CD14-positive monocyte (primary cell): ENCODE data around the gene C16orf82. TPM values are rescaled to one million over a fixed set of nuclear protein-coding genes. Genes with fewer than 3 reads are reported as not detected.

ENCODE experiments used
- DNase-seq, 3 donors: peaks; one replicate each; pipeline ENCODE4 v3.0.0-alpha.2; 2011 to 2022
- H2AFZ ChIP-seq: 2 replicates; pipeline ENCODE4 v1.6.0; 2012; ENCODE audit warnings: mild to moderate bottlenecking, low read depth, low read length, inconsistent platforms; ENCODE audit not compliant: insufficient read depth, poor library complexity, severe bottlenecking
- H3K27ac ChIP-seq, 2 donors: 1 replicate in 1 of 2; 2 replicates in 1 of 2; pipeline ENCODE4 v1.5.1; 2012 to 2013; ENCODE audit warnings: low read length in 2 of 2, control low read depth in 1 of 2, inconsistent platforms in 1 of 2, low read depth in 1 of 2, mild to moderate bottlenecking in 1 of 2
- H3K27me3 ChIP-seq, 2 donors: one replicate each; pipeline versions ENCODE4 v1.6.0 to v1.6.1; 2011 to 2013; ENCODE audit warnings: low read length in 2 of 2; ENCODE audit not compliant: control insufficient read depth in 2 of 2, insufficient read depth in 2 of 2
- H3K36me3 ChIP-seq, 2 donors: replicated peaks in 1 of 2; 1 replicate in 1 of 2; 2 replicates in 1 of 2; pipeline versions ENCODE4 v1.5.1 to v1.6.1; 2012 to 2013; ENCODE audit warnings: low read length in 2 of 2, control low read depth in 1 of 2, inconsistent platforms in 1 of 2, mild to moderate bottlenecking in 1 of 2; ENCODE audit not compliant: insufficient read depth in 2 of 2, control insufficient read depth in 1 of 2
- H3K4me1 ChIP-seq, 2 donors: 1 replicate in 1 of 2; 2 replicates in 1 of 2; pipeline versions ENCODE4 v1.5.1 to v1.6.1; 2012 to 2013; ENCODE audit warnings: low read length in 2 of 2, control low read depth in 1 of 2, inconsistent platforms in 1 of 2, mild to moderate bottlenecking in 1 of 2, moderate library complexity in 1 of 2; ENCODE audit not compliant: insufficient read depth in 2 of 2, control insufficient read depth in 1 of 2
- H3K4me2 ChIP-seq: replicated peaks from 2 replicates; pipeline ENCODE3; 2012; ENCODE audit warnings: low read length, moderate library complexity, mild to moderate bottlenecking; ENCODE audit not compliant: poor library complexity, severe bottlenecking; ENCODE audit errors: extremely low read depth
- H3K4me3 ChIP-seq, 3 experiments: fragments of 200-600 bp in 1 of 3; sonication (generic) in 1 of 3; replicated peaks in 1 of 3; 1 replicate in 2 of 3; 2 replicates in 1 of 3; pipeline ENCODE4 v1.5.1; 2011 to 2013; ENCODE audit warnings: low read length in 3 of 3, mild to moderate bottlenecking in 3 of 3, control low read depth in 2 of 3, low read depth in 2 of 3, inconsistent platforms in 1 of 3, moderate library complexity in 1 of 3
- H3K79me2 ChIP-seq: 2 replicates; pipeline ENCODE4 v1.6.0; 2012; ENCODE audit warnings: mild to moderate bottlenecking, control low read depth, inconsistent platforms, low read length, moderate library complexity; ENCODE audit not compliant: insufficient read depth
- H3K9ac ChIP-seq: 2 replicates; pipeline ENCODE4 v1.6.0; 2017; ENCODE audit warnings: low read length, mild to moderate bottlenecking; ENCODE audit not compliant: insufficient read depth, poor library complexity, severe bottlenecking
- H3K9me3 ChIP-seq, 2 donors: replicated peaks in 1 of 2; 1 replicate in 1 of 2; 2 replicates in 1 of 2; pipeline versions ENCODE4 v1.5.1 to v1.6.1; 2012 to 2013; ENCODE audit warnings: low read length in 2 of 2, control low read depth in 1 of 2; ENCODE audit not compliant: control insufficient read depth in 1 of 2, insufficient read depth in 1 of 2
- H4K20me1 ChIP-seq: 2 replicates; pipeline ENCODE4 v1.6.0; 2012; ENCODE audit warnings: mild to moderate bottlenecking, low read length, control low read depth, moderate library complexity; ENCODE audit not compliant: insufficient read depth
- H3K27ac Mint-ChIP-seq, 7 donors: one replicate each; pipeline ENCODE4 v1.8.0; 2020; ENCODE audit warnings: mild to moderate bottlenecking in 7 of 7, mixed read lengths in 7 of 7, moderate library complexity in 6 of 7, inconsistent platforms in 2 of 7
- H3K27me3 Mint-ChIP-seq, 3 donors: one replicate each; pipeline ENCODE4 v1.8.0; 2021 to 2022; ENCODE audit warnings: low read depth in 3 of 3, mild to moderate bottlenecking in 3 of 3, mixed read lengths in 3 of 3, moderate library complexity in 3 of 3, inconsistent platforms in 1 of 3
- H3K36me3 Mint-ChIP-seq, 2 donors: one replicate each; pipeline ENCODE4 v1.8.0; 2020; ENCODE audit warnings: mixed read lengths in 2 of 2, inconsistent platforms in 1 of 2, mild to moderate bottlenecking in 1 of 2
- H3K4me1 Mint-ChIP-seq: one replicate; pipeline ENCODE4 v1.8.0; 2020; ENCODE audit warnings: mild to moderate bottlenecking, mixed read lengths
- H3K4me3 Mint-ChIP-seq, 2 donors: one replicate each; pipeline ENCODE4 v1.8.0; 2020; ENCODE audit warnings: mild to moderate bottlenecking in 2 of 2, mixed read lengths in 2 of 2, moderate library complexity in 1 of 2
- H3K9me3 Mint-ChIP-seq, 7 donors: one replicate each; pipeline ENCODE4 v1.8.0; 2020 to 2022; ENCODE audit warnings: mixed read lengths in 7 of 7, mild to moderate bottlenecking in 6 of 7, moderate library complexity in 6 of 7, inconsistent platforms in 2 of 7
- WGBS: methylation state at CpG from one replicate; pipeline ENCODE4 v1.1.5; 2013; ENCODE audit warnings: missing lambda C conversion rate; ENCODE audit not compliant: insufficient coverage; 5-methylcytosine and 5-hydroxymethylcytosine counted together
- intact Hi-C, 2 donors: fragments of 100-400 bp; cut with micrococcal nuclease; formaldehyde crosslinking; loops; one replicate each; pipeline versions ENCODE4 v1.15.0 to v1.15.1; 2023
- polyA plus RNA-seq, 3 donors: library from polyadenylated mRNA; depleted of rRNA in 1 of 3; unstranded in 2 of 3; stranded (reverse) in 1 of 3; fragments of 300-500 nt in 2 of 3; fragments of >200 nt in 1 of 3; fragmentation: Illumina TruSeq in 2 of 3; gene quantifications; 1 replicate in 2 of 3; 2 replicates in 1 of 3; pipeline ENCODE4 v1.2.3, GENCODE V29; 2012 to 2021
- TF ChIP-seq, protein P1 (sequence below): fragments of 200-600 bp; IDR thresholded peaks from one replicate; pipeline ENCODE4 v1.8.0; 2022; ENCODE audit warnings: antibody characterized with exemption, mild to moderate bottlenecking

C16orf82 gene
- polyA plus RNA-seq, 3 donors, result not detected

DNA sequence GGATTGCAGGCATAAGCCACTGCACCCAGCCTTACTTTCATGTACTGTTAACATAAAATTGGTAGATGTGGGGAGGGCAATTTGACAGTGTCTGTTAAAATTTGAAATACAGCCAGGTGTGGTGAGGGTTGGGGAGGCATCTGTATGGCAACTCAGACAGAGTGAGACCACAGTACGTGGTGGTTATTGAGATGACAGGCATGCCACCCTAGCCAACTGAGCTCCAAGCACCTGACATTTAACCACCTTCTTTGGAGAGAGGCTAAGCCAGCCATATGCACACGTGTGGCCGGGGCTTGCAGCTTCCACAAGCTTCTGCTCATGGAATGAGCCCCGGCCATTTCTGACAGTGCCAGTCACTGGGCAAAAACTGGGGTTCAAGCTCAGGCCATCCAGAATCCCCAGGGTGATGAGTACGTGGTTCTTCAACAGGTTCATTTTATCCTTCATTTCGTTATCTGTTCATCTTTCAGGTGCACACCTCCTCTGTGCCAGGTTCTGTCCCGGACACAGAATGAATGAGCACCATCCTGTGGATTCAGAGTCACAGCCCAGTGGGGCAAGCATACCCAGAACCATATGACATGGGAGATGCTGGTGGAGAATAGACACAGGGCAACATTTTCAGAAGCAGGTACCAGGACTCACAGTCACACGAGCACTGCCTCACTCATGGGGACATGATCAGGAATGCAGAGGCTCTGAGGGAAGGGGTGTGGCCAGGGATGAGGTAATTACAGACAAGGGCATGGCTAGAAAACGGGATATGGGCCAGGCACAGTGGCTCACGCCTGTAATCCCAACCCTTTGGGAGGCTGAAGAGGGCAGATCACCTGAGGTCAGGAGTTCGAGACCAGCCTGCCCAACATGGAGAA, 36.2 kb downstream of the C16orf82 start:
- TF ChIP-seq, protein P1, sequence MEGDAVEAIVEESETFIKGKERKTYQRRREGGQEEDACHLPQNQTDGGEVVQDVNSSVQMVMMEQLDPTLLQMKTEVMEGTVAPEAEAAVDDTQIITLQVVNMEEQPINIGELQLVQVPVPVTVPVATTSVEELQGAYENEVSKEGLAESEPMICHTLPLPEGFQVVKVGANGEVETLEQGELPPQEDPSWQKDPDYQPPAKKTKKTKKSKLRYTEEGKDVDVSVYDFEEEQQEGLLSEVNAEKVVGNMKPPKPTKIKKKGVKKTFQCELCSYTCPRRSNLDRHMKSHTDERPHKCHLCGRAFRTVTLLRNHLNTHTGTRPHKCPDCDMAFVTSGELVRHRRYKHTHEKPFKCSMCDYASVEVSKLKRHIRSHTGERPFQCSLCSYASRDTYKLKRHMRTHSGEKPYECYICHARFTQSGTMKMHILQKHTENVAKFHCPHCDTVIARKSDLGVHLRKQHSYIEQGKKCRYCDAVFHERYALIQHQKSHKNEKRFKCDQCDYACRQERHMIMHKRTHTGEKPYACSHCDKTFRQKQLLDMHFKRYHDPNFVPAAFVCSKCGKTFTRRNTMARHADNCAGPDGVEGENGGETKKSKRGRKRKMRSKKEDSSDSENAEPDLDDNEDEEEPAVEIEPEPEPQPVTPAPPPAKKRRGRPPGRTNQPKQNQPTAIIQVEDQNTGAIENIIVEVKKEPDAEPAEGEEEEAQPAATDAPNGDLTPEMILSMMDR, result no peak
- Histone ChIP-seq H3K27ac (no peak overlapping the region), H2AFZ (no peak overlapping the region), H3K9me3 (no peaks in the 10 kb centered on the region), H4K20me1 (no peaks in the 10 kb centered on the region), H3K79me2 (no peaks in the 10 kb centered on the region), H3K9ac (no peak overlapping the region), H3K4me3 (no peak overlapping the region), H3K4me1 (no peaks in the 10 kb centered on the region), H3K27me3 (no peaks in the 10 kb centered on the region), H3K4me2 (no peak overlapping the region), H3K36me3 (no peaks in the 10 kb centered on the region)
- no peaks in the 10 kb centered on the region for H3K4me1 Mint-ChIP-seq
- H3K9me3 Mint-ChIP-seq, result peaks cover 0 to 9% (median 4%) of the 10 kb centered on the region in 7 donors
- DNase-seq, result no peak
- no peak overlapping the region for H3K27ac Mint-ChIP-seq
- no peaks in the 10 kb centered on the region for H3K36me3 Mint-ChIP-seq
- intact Hi-C loops, result no loop called here
- H3K4me3 Mint-ChIP-seq, result no peak overlapping the region
- peaks cover 5 to 7% (median 5%) of the 10 kb centered on the region in 3 donors for H3K27me3 Mint-ChIP-seq
- 93% methylated on average over 7 of the region's 11 CpGs for WGBS

DNA sequence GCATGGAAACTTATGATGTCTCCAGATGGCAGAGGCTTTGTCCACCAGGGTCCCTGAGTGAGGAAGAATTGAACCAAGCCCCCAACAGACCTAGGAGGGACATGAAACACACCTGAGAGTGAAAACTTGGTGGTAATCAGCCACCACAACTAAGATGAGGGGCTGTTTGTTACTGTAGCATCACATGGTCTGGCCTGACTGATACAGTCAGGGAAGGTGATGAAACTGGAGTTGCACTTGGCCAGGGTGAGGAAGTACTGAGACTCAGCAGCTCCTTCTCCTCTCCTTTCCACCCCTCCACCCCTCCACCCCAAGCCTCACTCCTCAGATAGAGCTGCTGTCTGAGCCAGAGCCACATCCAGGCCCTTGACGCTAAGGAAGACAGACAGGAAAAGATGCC, 37.2 kb downstream of the C16orf82 start:
- Mint-ChIP-seq H3K4me3 (no peak overlapping the region), H3K9me3 (peaks cover 0 to 9% (median 4%) of the 10 kb centered on the region in 7 donors), H3K27ac (no peak overlapping the region), H3K27me3 (peaks cover 6 to 9% (median 6%) of the 10 kb centered on the region in 3 donors), H3K4me1 (no peaks in the 10 kb centered on the region), H3K36me3 (no peaks in the 10 kb centered on the region)
- Histone ChIP-seq H3K27ac (no peak overlapping the region), H3K4me3 (no peak overlapping the region), H3K36me3 (no peaks in the 10 kb centered on the region), H3K9ac (no peak overlapping the region), H4K20me1 (no peaks in the 10 kb centered on the region), H2AFZ (no peak overlapping the region), H3K79me2 (no peaks in the 10 kb centered on the region), H3K27me3 (no peaks in the 10 kb centered on the region), H3K4me2 (no peak overlapping the region), H3K9me3 (no peaks in the 10 kb centered on the region), H3K4me1 (no peaks in the 10 kb centered on the region)
- TF ChIP-seq, protein P1, result no peak
- DNase-seq, result no peak
- intact Hi-C loops, result no loop called here
- 100% methylated on average over 1 of the region's 1 CpG for WGBS
